Immature natural killer cell (primary cell): ENCODE results near the gene CCDC39. TPM values are rescaled to one million over a fixed set of nuclear protein-coding genes. Genes with fewer than 3 reads are reported as not detected.
"Not testable (repeated sequence)": the region's sequence is repeated elsewhere in the genome, so short reads cannot be mapped to it uniquely, and the experiment has no call there.

ENCODE experiments used
- DNase-seq, 3 donors: peaks; one replicate each; pipeline ENCODE4 v3.0.0; 2022; ENCODE audit warnings: mixed read lengths in 1 of 3
- H3K27ac Mint-ChIP-seq, 6 donors: one replicate each; pipeline ENCODE4 v1.8.0; 2020; ENCODE audit warnings: mixed read lengths in 6 of 6, mild to moderate bottlenecking in 5 of 6, inconsistent platforms in 4 of 6, moderate library complexity in 3 of 6
- H3K27me3 Mint-ChIP-seq, 3 donors: one replicate each; pipeline ENCODE4 v1.8.0; 2020 to 2021; ENCODE audit warnings: low read depth in 3 of 3, mild to moderate bottlenecking in 3 of 3, mixed read lengths in 3 of 3, moderate library complexity in 3 of 3, inconsistent platforms in 1 of 3
- H3K36me3 Mint-ChIP-seq, 3 donors: one replicate each; pipeline ENCODE4 v1.8.0; 2020; ENCODE audit warnings: mixed read lengths in 3 of 3, inconsistent platforms in 2 of 3, mild to moderate bottlenecking in 2 of 3
- H3K4me1 Mint-ChIP-seq, 2 donors: one replicate each; pipeline ENCODE4 v1.8.0; 2020; ENCODE audit warnings: inconsistent platforms in 2 of 2, mild to moderate bottlenecking in 2 of 2, mixed read lengths in 2 of 2, moderate library complexity in 1 of 2
- H3K4me3 Mint-ChIP-seq, 5 donors: one replicate each; pipeline ENCODE4 v1.8.0; 2020; ENCODE audit warnings: mild to moderate bottlenecking in 5 of 5, mixed read lengths in 5 of 5, inconsistent platforms in 3 of 5, moderate library complexity in 3 of 5
- H3K9me3 Mint-ChIP-seq, 6 donors: one replicate each; pipeline ENCODE4 v1.8.0; 2020; ENCODE audit warnings: mild to moderate bottlenecking in 6 of 6, mixed read lengths in 6 of 6, inconsistent platforms in 4 of 6, moderate library complexity in 3 of 6
- polyA plus RNA-seq, 3 donors: library from polyadenylated mRNA; unstranded; fragments of 300-500 nt; fragmentation: Illumina TruSeq; gene quantifications; one replicate each; pipeline ENCODE4 v1.2.3, GENCODE V29; 2021

The CCDC39 gene
- polyA plus RNA-seq, 3 donors from 2014 or later: not detected

- DNase-seq: no peak
- Mint-ChIP-seq H3K27me3 (peaks cover 0 to 3% (median 3%) of the 10 kb centered on the region in 3 donors), H3K4me3 (no peak overlapping the region), H3K36me3 (peaks cover 19 to 43% (median 31%) of the 10 kb centered on the region in 3 donors), H3K9me3 (no peaks in the 10 kb centered on the region), H3K27ac (no peak overlapping the region), H3K4me1 (peaks cover 0 to 2% of the 10 kb centered on the region in 2 donors)
These were observed 66.9 kb downstream of the CCDC39 start for GRCh38 chr3:180612364-180612763.

- H3K4me1 Mint-ChIP-seq: peaks cover 3 to 4% of the 10 kb centered on the region in 2 donors
- no peak overlapping the region for H3K27ac Mint-ChIP-seq
- no peak for DNase-seq
- peaks cover 0 to 3% (median 3%) of the 10 kb centered on the region in 3 donors for H3K27me3 Mint-ChIP-seq
- H3K9me3 Mint-ChIP-seq: no peaks in the 10 kb centered on the region
- H3K36me3 Mint-ChIP-seq: peaks cover 23 to 54% (median 34%) of the 10 kb centered on the region in 3 donors
- no peak overlapping the region for H3K4me3 Mint-ChIP-seq
These were observed 68.3 kb downstream of the CCDC39 start for GRCh38 chr3:180611006-180611405.

- Mint-ChIP-seq H3K4me3 (peak within 1 kb of the TSS; percentile 95 to 98 (median 97)), H3K27me3 (peaks cover 12 to 21% (median 21%) of the 10 kb centered on the region in 3 donors), H3K36me3 (peaks cover 15 to 37% (median 24%) of the 10 kb centered on the region in 3 donors), H3K9me3 (peaks cover 0 to 3% (median 0%) of the 10 kb centered on the region in 6 donors), H3K27ac (peak within 1 kb of the TSS; percentile 95 to 98 (median 98)), H3K4me1 (peaks cover 24 to 49% of the 10 kb centered on the region in 2 donors)
- peak; percentile 89 to 94 (median 92) for DNase-seq
These were observed 77.3 kb downstream of the CCDC39 start, which contains the start of gene TTC14 for GRCh38 chr3:180601688-180602666. Gene TTC14 (plus strand): TSS chr3:180602163. CDS start chr3:180602262, 99 bp downstream.

- Mint-ChIP-seq H3K36me3 (peaks cover 7 to 24% (median 16%) of the 10 kb centered on the region in 3 donors), H3K27me3 (peaks cover 14 to 25% (median 23%) of the 10 kb centered on the region in 3 donors), H3K4me3 (peak overlapping the region in 4 of 5 donors; percentile 36 to 98 (median 96)), H3K27ac (peak overlapping the region in 1 of 6 donors; percentile 70), H3K9me3 (peaks cover 0 to 3% (median under 1%) of the 10 kb centered on the region in 6 donors), H3K4me1 (peaks cover 21 to 41% of the 10 kb centered on the region in 2 donors)
- no peak for DNase-seq
These were observed 78.8 kb downstream of the CCDC39 start for GRCh38 chr3:180600473-180600872.

GRCh38 chr3:180595559-180595935 is 83.7 kb downstream of the CCDC39 start:
- H3K9me3 Mint-ChIP-seq: peaks cover 0 to 1% (median under 1%) of the 10 kb centered on the region in 6 donors
- peaks cover 11 to 19% (median 15%) of the 10 kb centered on the region in 3 donors for H3K27me3 Mint-ChIP-seq
- H3K4me1 Mint-ChIP-seq: no peaks in the 10 kb centered on the region
- H3K4me3 Mint-ChIP-seq: no peak overlapping the region
- H3K36me3 Mint-ChIP-seq: no peaks in the 10 kb centered on the region
- no peak for DNase-seq
- no peak overlapping the region for H3K27ac Mint-ChIP-seq

- H3K4me1 Mint-ChIP-seq: no peaks in the 10 kb centered on the region
- no peaks in the 10 kb centered on the region for H3K36me3 Mint-ChIP-seq
- peaks cover 0 to 1% (median under 1%) of the 10 kb centered on the region in 6 donors for H3K9me3 Mint-ChIP-seq
- H3K27me3 Mint-ChIP-seq: peaks cover 10 to 19% (median 15%) of the 10 kb centered on the region in 3 donors
- no peak overlapping the region for H3K27ac Mint-ChIP-seq
- no peak for DNase-seq
- no peak overlapping the region for H3K4me3 Mint-ChIP-seq
These were observed 84.4 kb downstream of the CCDC39 start for GRCh38 chr3:180594631-180595558.

GRCh38 chr3:180593631-180594030 is 85.7 kb downstream of the CCDC39 start:
- H3K27ac Mint-ChIP-seq, H3K9me3 Mint-ChIP-seq: not testable (repeated sequence)
- peaks cover 7 to 15% (median 11%) of the 10 kb centered on the region in 3 donors for H3K27me3 Mint-ChIP-seq

GRCh38 chr3:180590396-180590795 is 88.9 kb downstream of the CCDC39 start:
- peaks cover 4 to 14% (median 8%) of the 10 kb centered on the region in 3 donors for H3K27me3 Mint-ChIP-seq
- H3K9me3 Mint-ChIP-seq: peaks cover 0 to 1% (median under 1%) of the 10 kb centered on the region in 6 donors
- H3K4me1 Mint-ChIP-seq: no peaks in the 10 kb centered on the region
- DNase-seq: no peak
- no peak overlapping the region for H3K4me3 Mint-ChIP-seq
- H3K36me3 Mint-ChIP-seq: no peaks in the 10 kb centered on the region
- no peak overlapping the region for H3K27ac Mint-ChIP-seq

More at GRCh38 chr3:180593631-180594030, 85.7 kb downstream of the CCDC39 start:
- not testable (repeated sequence) for H3K4me1 Mint-ChIP-seq, H3K36me3 Mint-ChIP-seq, H3K4me3 Mint-ChIP-seq, DNase-seq

- H3K27me3 Mint-ChIP-seq: peaks cover 5 to 8% (median 5%) of the 10 kb centered on the region in 3 donors
- no peak overlapping the region for H3K4me3 Mint-ChIP-seq
- no peak overlapping the region for H3K27ac Mint-ChIP-seq
- H3K36me3 Mint-ChIP-seq: no peaks in the 10 kb centered on the region
- peaks cover 0 to 2% (median under 1%) of the 10 kb centered on the region in 6 donors for H3K9me3 Mint-ChIP-seq
- DNase-seq: no peak
- no peaks in the 10 kb centered on the region for H3K4me1 Mint-ChIP-seq
These were observed 98.4 kb downstream of the CCDC39 start for GRCh38 chr3:180580934-180581333.

- no peak for DNase-seq
- Mint-ChIP-seq H3K4me1 (no peaks in the 10 kb centered on the region), H3K27me3 (peaks cover 0 to 2% (median 1%) of the 10 kb centered on the region in 3 donors), H3K9me3 (no peaks in the 10 kb centered on the region), H3K27ac (no peak overlapping the region), H3K36me3 (no peaks in the 10 kb centered on the region), H3K4me3 (no peak overlapping the region)
These were observed 103.7 kb downstream of the CCDC39 start for GRCh38 chr3:180575571-180575970.

GRCh38 chr3:180571831-180572598 is 107.3 kb downstream of the CCDC39 start:
- Mint-ChIP-seq H3K4me3 (no peak overlapping the region), H3K27ac (no peak overlapping the region)
- no peak for DNase-seq

GRCh38 chr3:180570238-180570637 is 109.1 kb downstream of the CCDC39 start:
- no peak overlapping the region for H3K4me3 Mint-ChIP-seq
- H3K27ac Mint-ChIP-seq: no peak overlapping the region
- H3K36me3 Mint-ChIP-seq: no peaks in the 10 kb centered on the region
- H3K9me3 Mint-ChIP-seq: no peaks in the 10 kb centered on the region
- H3K27me3 Mint-ChIP-seq: peaks cover 0 to 5% (median 2%) of the 10 kb centered on the region in 3 donors
- no peak for DNase-seq
- no peaks in the 10 kb centered on the region for H3K4me1 Mint-ChIP-seq

More at GRCh38 chr3:180571831-180572598, 107.3 kb downstream of the CCDC39 start:
- Mint-ChIP-seq H3K9me3 (no peaks in the 10 kb centered on the region), H3K27me3 (peaks cover 1 to 5% (median 2%) of the 10 kb centered on the region in 3 donors), H3K36me3 (no peaks in the 10 kb centered on the region), H3K4me1 (no peaks in the 10 kb centered on the region)
